IgD-negative memory B cell (primary cell): ENCODE results near the gene TRAPPC2. TPM values are rescaled to one million over a fixed set of nuclear protein-coding genes. Genes with fewer than 3 reads are reported as not detected.

ENCODE experiments used
- H3K27ac Mint-ChIP-seq, 3 donors: one replicate each; pipeline ENCODE4 v1.8.0; 2020 to 2022; ENCODE audit warnings: mild to moderate bottlenecking in 3 of 3, mixed read lengths in 3 of 3, moderate library complexity in 1 of 3
- H3K27me3 Mint-ChIP-seq: one replicate; pipeline ENCODE4 v1.8.0; 2021; ENCODE audit warnings: mixed read lengths
- H3K36me3 Mint-ChIP-seq: one replicate; pipeline ENCODE4 v1.8.0; 2020; ENCODE audit warnings: mild to moderate bottlenecking, mixed read lengths
- H3K4me1 Mint-ChIP-seq, 3 donors: one replicate each; pipeline ENCODE4 v1.8.0; 2020 to 2022; ENCODE audit warnings: mixed read lengths in 3 of 3, mild to moderate bottlenecking in 1 of 3
- H3K4me3 Mint-ChIP-seq, 4 donors: one replicate each; pipeline ENCODE4 v1.8.0; 2020 to 2022; ENCODE audit warnings: mild to moderate bottlenecking in 4 of 4, mixed read lengths in 4 of 4, moderate library complexity in 3 of 4
- H3K9me3 Mint-ChIP-seq, 3 donors: one replicate each; pipeline ENCODE4 v1.8.0; 2020 to 2021; ENCODE audit warnings: mixed read lengths in 3 of 3, mild to moderate bottlenecking in 1 of 3
- polyA plus RNA-seq: library from polyadenylated mRNA; unstranded; fragments of 300-500 nt; fragmentation: Illumina TruSeq; gene quantifications from one replicate; pipeline ENCODE4 v1.2.3, GENCODE V29; 2021

Gene TRAPPC2
- 34.5 TPM for polyA plus RNA-seq

GRCh38 chrX:13734278-13735172 is at the start of gene TRAPPC2, which contains the start of gene OFD1:
Gene TRAPPC2 (minus strand): TSS chrX:13734620. CDS start chrX:13719963, 14,657 bp downstream.
Gene OFD1 (plus strand): TSS chrX:13734748. CDS start chrX:13735072, 324 bp downstream.
- H3K4me3 Mint-ChIP-seq = peak within 1 kb of the TSS; percentile 92 to 98 (median 95)
- peak within 1 kb of the TSS; percentile 78 to 99 (median 98) for H3K27ac Mint-ChIP-seq
- H3K4me1 Mint-ChIP-seq = peaks cover 34 to 45% (median 34%) of the 10 kb centered on the region in 3 donors
- peaks cover 8% of the 10 kb centered on the region for H3K36me3 Mint-ChIP-seq
- H3K9me3 Mint-ChIP-seq = peaks cover 0 to 2% (median 0%) of the 10 kb centered on the region in 3 donors
- H3K27me3 Mint-ChIP-seq = no peaks in the 10 kb centered on the region

GRCh38 chrX:13780868-13781427 is 46.5 kb upstream of the TRAPPC2 start:
- Mint-ChIP-seq H3K9me3 (no peaks in the 10 kb centered on the region), H3K4me3 (no peak overlapping the region), H3K27me3 (peaks cover 5% of the 10 kb centered on the region), H3K4me1 (peaks cover 0 to 4% (median 0%) of the 10 kb centered on the region in 3 donors), H3K27ac (no peak overlapping the region), H3K36me3 (peaks cover 6% of the 10 kb centered on the region)

- Mint-ChIP-seq H3K36me3 (peaks cover 4% of the 10 kb centered on the region), H3K27me3 (no peaks in the 10 kb centered on the region), H3K27ac (no peak overlapping the region), H3K4me1 (peaks cover 0 to 4% (median 0%) of the 10 kb centered on the region in 3 donors), H3K9me3 (no peaks in the 10 kb centered on the region), H3K4me3 (no peak overlapping the region)
Measured at GRCh38 chrX:13778916-13779315, 44.5 kb upstream of the TRAPPC2 start.

- Mint-ChIP-seq H3K36me3 (peaks cover 7% of the 10 kb centered on the region), H3K27ac (peak overlapping the region in 1 of 3 donors; percentile 17), H3K27me3 (no peaks in the 10 kb centered on the region), H3K4me3 (no peak overlapping the region), H3K4me1 (peaks cover 0 to 3% (median 0%) of the 10 kb centered on the region in 3 donors), H3K9me3 (no peaks in the 10 kb centered on the region)
Measured at GRCh38 chrX:13776387-13776786, 42.0 kb upstream of the TRAPPC2 start.

- H3K4me3 Mint-ChIP-seq = no peak overlapping the region
- H3K4me1 Mint-ChIP-seq = no peaks in the 10 kb centered on the region
- H3K9me3 Mint-ChIP-seq = no peaks in the 10 kb centered on the region
- H3K36me3 Mint-ChIP-seq = peaks cover 6% of the 10 kb centered on the region
- H3K27me3 Mint-ChIP-seq = no peaks in the 10 kb centered on the region
- H3K27ac Mint-ChIP-seq = peak overlapping the region in 1 of 3 donors; percentile 17
Measured at GRCh38 chrX:13775837-13776236, 41.4 kb upstream of the TRAPPC2 start.

GRCh38 chrX:13774696-13775095 is 40.3 kb upstream of the TRAPPC2 start:
- Mint-ChIP-seq H3K27me3 (no peaks in the 10 kb centered on the region), H3K4me1 (no peaks in the 10 kb centered on the region), H3K36me3 (peaks cover 6% of the 10 kb centered on the region), H3K9me3 (no peaks in the 10 kb centered on the region), H3K4me3 (no peak overlapping the region), H3K27ac (peak overlapping the region in 1 of 3 donors; percentile 24)

GRCh38 chrX:13770013-13770535 is 35.7 kb upstream of the TRAPPC2 start:
- Mint-ChIP-seq H3K27me3 (no peaks in the 10 kb centered on the region), H3K27ac (no peak overlapping the region), H3K36me3 (peaks cover 7% of the 10 kb centered on the region), H3K4me3 (no peak overlapping the region), H3K4me1 (peaks cover 0 to 4% (median 3%) of the 10 kb centered on the region in 3 donors), H3K9me3 (no peaks in the 10 kb centered on the region)

- H3K36me3 Mint-ChIP-seq = peaks cover 9% of the 10 kb centered on the region
- H3K27me3 Mint-ChIP-seq = no peaks in the 10 kb centered on the region
- H3K4me1 Mint-ChIP-seq = peaks cover 0 to 4% (median 3%) of the 10 kb centered on the region in 3 donors
- no peaks in the 10 kb centered on the region for H3K9me3 Mint-ChIP-seq
- H3K4me3 Mint-ChIP-seq = no peak overlapping the region
- no peak overlapping the region for H3K27ac Mint-ChIP-seq
Measured at GRCh38 chrX:13768939-13769338, 34.5 kb upstream of the TRAPPC2 start.

GRCh38 chrX:13764765-13765164 is 30.3 kb upstream of the TRAPPC2 start:
- Mint-ChIP-seq H3K4me1 (peaks cover 6 to 14% (median 6%) of the 10 kb centered on the region in 3 donors), H3K9me3 (no peaks in the 10 kb centered on the region), H3K36me3 (peaks cover 11% of the 10 kb centered on the region), H3K27me3 (no peaks in the 10 kb centered on the region), H3K27ac (no peak overlapping the region), H3K4me3 (no peak overlapping the region)

- peaks cover 11% of the 10 kb centered on the region for H3K36me3 Mint-ChIP-seq
- H3K27ac Mint-ChIP-seq = no peak overlapping the region
- H3K4me3 Mint-ChIP-seq = no peak overlapping the region
- no peaks in the 10 kb centered on the region for H3K9me3 Mint-ChIP-seq
- peaks cover 7 to 17% (median 9%) of the 10 kb centered on the region in 3 donors for H3K4me1 Mint-ChIP-seq
- H3K27me3 Mint-ChIP-seq = no peaks in the 10 kb centered on the region
Measured at GRCh38 chrX:13764281-13764680, 29.9 kb upstream of the TRAPPC2 start.

- Mint-ChIP-seq H3K4me3 (no peak overlapping the region), H3K27ac (no peak overlapping the region)
Measured at GRCh38 chrX:13763489-13763888, 29.1 kb upstream of the TRAPPC2 start.

GRCh38 chrX:13761606-13762414 is 27.4 kb upstream of the TRAPPC2 start:
- H3K4me1 Mint-ChIP-seq = peaks cover 13 to 29% (median 20%) of the 10 kb centered on the region in 3 donors
- H3K27ac Mint-ChIP-seq = no peak overlapping the region
- no peaks in the 10 kb centered on the region for H3K27me3 Mint-ChIP-seq
- peaks cover 10% of the 10 kb centered on the region for H3K36me3 Mint-ChIP-seq
- no peaks in the 10 kb centered on the region for H3K9me3 Mint-ChIP-seq
- peak overlapping the region in 1 of 4 donors; percentile 55 for H3K4me3 Mint-ChIP-seq

More at GRCh38 chrX:13763489-13763888, 29.1 kb upstream of the TRAPPC2 start:
- H3K9me3 Mint-ChIP-seq = no peaks in the 10 kb centered on the region
- H3K36me3 Mint-ChIP-seq = peaks cover 9% of the 10 kb centered on the region
- no peaks in the 10 kb centered on the region for H3K27me3 Mint-ChIP-seq
- peaks cover 13 to 25% (median 15%) of the 10 kb centered on the region in 3 donors for H3K4me1 Mint-ChIP-seq

GRCh38 chrX:13760426-13760825 is 26.0 kb upstream of the TRAPPC2 start:
- H3K36me3 Mint-ChIP-seq = peaks cover 11% of the 10 kb centered on the region
- peak overlapping the region in 1 of 3 donors; percentile 31 for H3K27ac Mint-ChIP-seq
- no peaks in the 10 kb centered on the region for H3K27me3 Mint-ChIP-seq
- H3K4me3 Mint-ChIP-seq = peak overlapping the region in 2 of 4 donors; percentile 29 to 72
- no peaks in the 10 kb centered on the region for H3K9me3 Mint-ChIP-seq
- H3K4me1 Mint-ChIP-seq = peaks cover 15 to 33% (median 17%) of the 10 kb centered on the region in 3 donors

GRCh38 chrX:13759152-13759718 is 24.8 kb upstream of the TRAPPC2 start:
- Mint-ChIP-seq H3K9me3 (no peaks in the 10 kb centered on the region), H3K4me1 (peaks cover 21 to 42% (median 22%) of the 10 kb centered on the region in 3 donors), H3K27me3 (no peaks in the 10 kb centered on the region), H3K4me3 (peak overlapping the region; percentile 1 to 61 (median 22)), H3K27ac (peak overlapping the region; percentile 0 to 68 (median 20)), H3K36me3 (peaks cover 9% of the 10 kb centered on the region)
